Urinary bladder (tissue), 4 donors: ENCODE measurements around the gene C4orf51. TPM values are rescaled to one million over a fixed set of nuclear protein-coding genes. Genes with fewer than 3 reads are reported as not detected.
"Not testable (repeated sequence)": the region's sequence is repeated elsewhere in the genome, so short reads cannot be mapped to it uniquely, and the experiment has no call there.

Experiments used
- DNase-seq: peaks from one replicate; pipeline ENCODE4 v3.0.0-alpha.2; 2015; ENCODE audit errors: extremely low spot score
- H3K27ac ChIP-seq: one replicate; pipeline ENCODE4 v1.5.1; 2013; ENCODE audit warnings: low read depth, mild to moderate bottlenecking, moderate library complexity
- H3K36me3 ChIP-seq: one replicate; pipeline ENCODE4 v1.6.1; 2013; ENCODE audit warnings: mild to moderate bottlenecking, moderate library complexity; ENCODE audit not compliant: insufficient read depth
- H3K4me1 ChIP-seq: one replicate; pipeline ENCODE4 v1.6.1; 2013; ENCODE audit warnings: mild to moderate bottlenecking, moderate library complexity; ENCODE audit not compliant: insufficient read depth
- H3K4me3 ChIP-seq: one replicate; pipeline ENCODE4 v1.5.1; 2013; ENCODE audit warnings: low read depth, low read length
- WGBS: extraction: QIAGEN DNeasy Blood & Tissue Kit; methylation state at CpG from one replicate; pipeline ENCODE4 v1.1.7; 2013; 5-methylcytosine and 5-hydroxymethylcytosine counted together
- polyA plus RNA-seq: library from polyadenylated mRNA; stranded (reverse); fragments of 200-250 nt; gene quantifications from one replicate; pipeline ENCODE4 v1.2.3, GENCODE V29; 2013
- total RNA-seq: library from RNA; depleted of rRNA; stranded (reverse); fragments of >200 nt; gene quantifications from one replicate; pipeline ENCODE4 v1.2.3, GENCODE V29; 2014
- donor health status: healthy with polysubstance abuse.
- donor health status: healthy.

C4orf51 gene
- total and polyA plus RNA-seq, 2 donors: not detected

DNA sequence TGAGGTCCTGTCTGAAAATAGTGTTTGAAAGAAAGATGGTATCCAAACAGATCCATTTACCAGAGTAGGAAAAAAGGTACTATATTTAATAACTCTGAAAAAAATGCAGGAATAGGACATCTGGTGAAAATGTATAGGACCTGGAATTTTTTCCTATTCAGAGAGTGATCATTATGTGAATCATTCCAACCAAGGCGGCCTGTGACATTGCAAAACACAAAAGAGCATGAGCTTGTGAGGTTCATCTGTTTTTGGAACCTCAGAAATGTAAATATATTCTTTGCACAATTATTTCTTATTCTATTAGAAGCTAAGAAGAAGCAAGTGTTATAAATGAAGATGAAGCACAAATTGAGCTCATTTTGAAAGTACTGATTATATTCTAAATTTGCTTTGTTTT, 2.0 kb downstream of the C4orf51 start:
- no peaks in the 10 kb centered on the region for H3K36me3 ChIP-seq

DNA sequence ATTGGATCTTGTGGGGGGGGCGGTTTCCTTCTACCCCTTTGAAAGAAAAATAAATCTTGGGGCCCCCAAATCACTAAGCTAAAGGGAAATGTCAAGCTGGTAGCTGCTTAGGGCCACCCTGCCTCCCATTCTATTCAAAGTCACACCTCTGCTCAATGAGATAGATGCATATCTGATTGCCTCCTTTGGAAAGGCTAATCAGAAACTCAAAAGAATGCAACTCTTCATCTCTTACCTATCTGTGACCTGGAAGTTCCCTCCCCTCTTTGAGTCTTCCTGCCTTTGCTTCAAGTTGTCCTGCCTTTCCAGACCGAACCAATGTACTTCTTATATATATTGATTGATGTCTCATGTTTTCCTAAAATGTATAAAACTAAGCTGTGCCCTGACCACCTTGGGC, 7.0 kb downstream of the C4orf51 start:
- DNase-seq: no peak
- 39% methylated on average over 2 of the region's 2 CpGs for WGBS

More for the DNA sequence above, 2.0 kb downstream of the C4orf51 start:
- Histone ChIP-seq H3K4me3 (no peak overlapping the region), H3K27ac (no peak overlapping the region), H3K4me1 (no peaks in the 10 kb centered on the region)
- DNase-seq: no peak
- WGBS: 99% methylated on average over 1 of the region's 1 CpG

DNA sequence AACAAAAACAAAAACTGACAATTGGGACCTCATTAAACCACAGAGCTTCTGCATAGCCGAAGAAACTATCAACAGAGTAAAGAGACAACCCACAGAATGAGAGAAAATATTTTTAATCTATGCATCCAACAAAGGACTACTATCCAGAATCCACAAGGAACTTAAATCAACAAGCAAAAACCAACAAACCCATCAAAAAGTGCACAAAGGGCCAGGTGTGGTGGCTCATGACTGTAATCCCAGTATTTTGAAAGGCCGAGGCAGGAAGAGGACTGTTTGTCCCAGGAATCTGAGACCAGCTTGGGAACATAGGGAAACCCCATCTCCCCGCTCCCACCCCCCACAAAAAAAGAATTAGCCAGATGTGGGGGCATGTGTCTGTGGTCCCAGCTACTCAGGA, 10.7 kb downstream of the C4orf51 start:
- WGBS: 88% methylated on average over 3 of the region's 3 CpGs

More for the DNA sequence above, 7.0 kb downstream of the C4orf51 start:
- no peaks in the 10 kb centered on the region for H3K36me3 ChIP-seq
- H3K4me3 ChIP-seq: no peak overlapping the region
- no peak overlapping the region for H3K27ac ChIP-seq
- H3K4me1 ChIP-seq: no peaks in the 10 kb centered on the region

DNA sequence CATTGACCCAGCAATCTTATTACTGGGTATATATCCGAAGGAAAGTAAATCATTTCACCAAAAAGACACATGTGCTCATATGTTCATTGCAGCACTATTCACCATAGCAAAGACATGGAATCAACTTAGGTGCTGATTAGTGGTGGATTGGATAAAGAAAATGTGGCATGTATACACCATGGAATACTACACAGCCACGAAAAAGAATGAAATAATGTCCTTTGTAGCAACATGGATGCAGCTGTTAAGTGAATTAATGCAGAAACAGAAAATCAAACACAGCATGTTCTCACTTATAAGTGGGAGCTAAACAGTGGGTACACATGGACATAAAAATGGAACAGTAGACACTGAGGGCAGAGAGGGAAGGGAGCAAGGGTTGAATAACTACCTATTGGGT, 11.5 kb downstream of the C4orf51 start:
- not testable (repeated sequence) for H3K4me1 ChIP-seq, H3K36me3 ChIP-seq, DNase-seq, H3K27ac ChIP-seq, H3K4me3 ChIP-seq
- WGBS: 90% methylated on average over 2 of the region's 2 CpGs

More for the DNA sequence above, 10.7 kb downstream of the C4orf51 start:
- no peak overlapping the region for H3K27ac ChIP-seq
- H3K36me3 ChIP-seq: no peaks in the 10 kb centered on the region
- no peak overlapping the region for H3K4me3 ChIP-seq
- H3K4me1 ChIP-seq: no peaks in the 10 kb centered on the region
- DNase-seq: no peak

DNA sequence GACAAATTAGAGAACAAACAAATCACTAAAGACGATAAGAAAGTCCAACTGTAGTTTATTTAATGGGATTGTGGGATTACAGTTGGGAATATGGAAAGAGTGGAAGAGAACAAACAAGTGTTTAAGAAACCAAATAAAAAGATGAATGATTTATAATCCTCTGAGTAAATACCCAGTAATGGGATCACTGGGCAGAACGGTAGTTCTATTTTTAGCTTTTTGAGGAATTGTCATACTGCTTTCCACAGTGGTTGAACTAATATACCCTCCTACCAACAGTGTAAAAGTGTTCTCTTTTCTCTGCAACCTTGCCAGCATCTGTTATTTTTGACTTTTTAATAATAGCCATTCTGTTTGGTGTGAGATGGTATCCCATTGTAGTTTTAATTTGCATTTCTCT, 15.0 kb downstream of the C4orf51 start:
- no peak overlapping the region for H3K27ac ChIP-seq

GRCh38 chr4:145697332-145697731, 17.4 kb downstream of the C4orf51 start:
- 96% methylated on average over 2 of the region's 2 CpGs for WGBS

More for the DNA sequence above, 15.0 kb downstream of the C4orf51 start:
- H3K36me3 ChIP-seq: no peaks in the 10 kb centered on the region
- no peaks in the 10 kb centered on the region for H3K4me1 ChIP-seq
- 13% methylated on average over 2 of the region's 2 CpGs for WGBS
- DNase-seq: no peak
- H3K4me3 ChIP-seq: no peak overlapping the region

DNA sequence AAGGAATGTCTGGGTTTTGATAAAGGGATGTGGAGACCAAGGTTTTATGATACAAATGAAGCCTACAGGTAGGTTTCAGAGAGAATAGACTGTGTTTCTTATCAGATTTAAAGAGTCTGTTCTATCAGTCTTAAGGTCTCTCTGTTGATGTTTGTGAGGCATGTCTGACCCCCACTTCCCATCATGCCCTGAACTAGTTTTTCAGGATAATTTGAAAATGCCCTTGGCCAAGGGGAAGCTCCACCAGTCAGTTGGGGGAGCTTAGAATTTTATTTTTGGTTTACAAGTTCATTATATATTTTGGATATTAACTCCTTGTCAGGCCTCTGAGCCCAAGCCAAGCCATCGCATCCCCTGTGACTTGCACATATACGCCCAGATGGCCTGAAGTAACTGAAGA, 18.6 kb downstream of the C4orf51 start:
- Histone ChIP-seq H3K4me3 (no peak overlapping the region), H3K27ac (no peak overlapping the region), H3K4me1 (no peaks in the 10 kb centered on the region), H3K36me3 (no peaks in the 10 kb centered on the region)
- no peak for DNase-seq
- 91% methylated on average over 2 of the region's 2 CpGs for WGBS

More at GRCh38 chr4:145697332-145697731, 17.4 kb downstream of the C4orf51 start:
- no peak for DNase-seq
- Histone ChIP-seq H3K27ac (no peak overlapping the region), H3K4me3 (no peak overlapping the region), H3K36me3 (no peaks in the 10 kb centered on the region), H3K4me1 (no peaks in the 10 kb centered on the region)

DNA sequence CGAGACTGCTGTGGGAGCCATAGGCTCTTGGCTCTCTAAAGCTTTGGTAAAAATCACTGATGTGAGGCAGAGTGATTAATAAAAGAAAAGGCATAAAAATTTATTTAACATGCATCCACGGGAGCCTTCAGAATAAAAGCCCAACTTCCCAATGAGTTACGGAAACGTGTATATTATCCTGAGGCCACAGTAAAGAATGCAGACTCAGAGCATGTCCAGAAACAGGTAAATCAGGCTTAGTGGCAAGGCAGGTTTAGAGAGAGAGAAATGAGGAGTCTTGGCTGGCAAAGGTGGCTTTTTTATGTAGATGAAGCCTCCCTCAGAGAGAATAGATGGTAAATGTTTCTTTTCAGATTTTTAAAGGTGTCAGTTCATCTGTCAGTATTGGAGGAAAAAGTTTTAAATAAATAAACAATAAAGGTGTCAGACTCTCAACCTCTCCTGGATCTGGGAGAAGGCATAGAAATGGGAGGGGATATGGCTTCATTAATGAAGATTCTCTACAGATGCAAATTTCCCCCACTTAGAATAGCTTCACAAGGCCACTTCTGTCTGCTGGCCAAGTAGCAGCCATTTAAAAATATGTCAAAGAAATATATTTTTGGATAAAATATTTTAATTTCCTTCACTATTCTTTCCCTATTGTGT, 24.0 kb downstream of the C4orf51 start:
- peak; percentile 79 for DNase-seq
- H3K27ac ChIP-seq: no peak overlapping the region
- H3K4me1 ChIP-seq: no peaks in the 10 kb centered on the region
- WGBS: 64% methylated on average over 4 of the region's 4 CpGs
- H3K4me3 ChIP-seq: no peak overlapping the region
- no peaks in the 10 kb centered on the region for H3K36me3 ChIP-seq

DNA sequence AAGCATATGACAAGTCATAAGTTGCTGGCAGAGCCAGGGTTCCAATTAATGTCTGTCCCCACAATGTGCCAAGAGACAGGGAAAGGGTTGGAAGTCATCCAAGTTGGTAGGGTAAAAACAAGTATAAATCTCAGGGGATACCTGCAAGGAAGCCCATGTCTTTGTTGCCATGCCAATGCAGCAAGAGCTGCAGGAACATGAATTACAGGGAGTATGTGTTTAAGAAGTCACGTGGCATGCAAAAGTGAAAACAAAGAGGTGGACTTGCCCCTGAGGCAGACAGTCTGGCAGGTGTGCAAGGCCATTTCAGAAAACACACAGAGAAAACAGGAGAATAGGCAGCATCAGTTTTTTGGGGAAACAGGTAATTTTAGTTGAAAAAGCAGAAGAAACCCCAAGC, 29.4 kb downstream of the C4orf51 start:
- no peak for DNase-seq
- H3K36me3 ChIP-seq: no peaks in the 10 kb centered on the region
- H3K4me3 ChIP-seq: no peak overlapping the region
- 80% methylated on average over 1 of the region's 1 CpG for WGBS
- no peaks in the 10 kb centered on the region for H3K4me1 ChIP-seq
- no peak overlapping the region for H3K27ac ChIP-seq

DNA sequence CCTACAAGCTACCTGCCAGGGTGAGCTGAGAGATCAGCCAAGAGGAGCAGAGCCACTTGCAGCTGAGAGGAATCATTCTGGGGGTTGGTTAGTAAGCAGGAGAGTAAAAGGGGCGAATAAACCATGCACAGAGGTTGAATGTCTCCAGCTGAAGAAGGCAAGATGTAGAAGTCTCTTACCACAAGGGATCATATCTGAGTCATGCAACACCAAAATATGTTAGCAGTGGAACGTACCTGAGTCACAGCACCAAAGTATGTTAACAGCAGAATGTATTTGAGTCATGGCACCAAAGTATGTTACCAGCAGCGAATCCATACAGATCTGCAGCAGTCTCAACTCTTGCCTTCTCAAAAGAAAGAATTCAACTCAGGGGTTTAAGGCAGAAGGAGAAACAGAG, 29.9 kb downstream of the C4orf51 start:
- H3K27ac ChIP-seq: no peak overlapping the region
- WGBS: 82% methylated on average over 3 of the region's 3 CpGs
- H3K36me3 ChIP-seq: no peaks in the 10 kb centered on the region
- H3K4me1 ChIP-seq: no peaks in the 10 kb centered on the region
- H3K4me3 ChIP-seq: no peak overlapping the region
- DNase-seq: no peak

DNA sequence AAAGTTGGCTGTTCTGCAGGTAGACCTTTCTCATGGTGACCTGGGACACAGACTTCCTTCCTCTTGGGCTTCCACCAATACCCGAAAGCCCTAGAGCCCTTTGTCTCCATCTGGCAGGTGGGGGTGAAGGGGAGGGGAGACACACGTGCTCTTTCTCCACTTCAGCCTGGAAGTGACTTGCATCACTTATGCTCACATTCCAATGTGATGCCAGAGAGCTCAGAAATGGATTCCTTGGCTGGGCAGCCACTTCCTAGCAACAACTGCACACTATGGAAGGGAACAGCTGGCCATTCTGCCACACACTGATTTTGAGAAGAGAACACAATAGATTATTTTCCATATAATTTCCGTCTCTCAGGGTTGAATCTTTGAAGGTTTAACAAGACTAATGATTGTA, 36.3 kb downstream of the C4orf51 start:
- H3K4me3 ChIP-seq: no peak overlapping the region
- WGBS: 66% methylated on average over 3 of the region's 3 CpGs
- H3K36me3 ChIP-seq: no peaks in the 10 kb centered on the region
- H3K4me1 ChIP-seq: no peaks in the 10 kb centered on the region
- DNase-seq: no peak
- H3K27ac ChIP-seq: no peak overlapping the region

GRCh38 chr4:145716661-145717200, 36.8 kb downstream of the C4orf51 start:
- Histone ChIP-seq H3K4me1 (no peaks in the 10 kb centered on the region), H3K36me3 (no peaks in the 10 kb centered on the region), H3K4me3 (no peak overlapping the region), H3K27ac (no peak overlapping the region)
- DNase-seq: no peak
- 51% methylated on average over 1 of the region's 1 CpG for WGBS

- WGBS: 80% methylated on average over 10 of the region's 10 CpGs
- no peak overlapping the region for H3K4me3 ChIP-seq
- no peak overlapping the region for H3K27ac ChIP-seq
- no peaks in the 10 kb centered on the region for H3K4me1 ChIP-seq
- H3K36me3 ChIP-seq: no peaks in the 10 kb centered on the region
- no peak for DNase-seq
Measured at GRCh38 chr4:145719752-145720624, 40.0 kb downstream of the C4orf51 start.

GRCh38 chr4:145720656-145721055, 40.7 kb downstream of the C4orf51 start:
- Histone ChIP-seq H3K4me1 (no peaks in the 10 kb centered on the region), H3K4me3 (no peak overlapping the region), H3K36me3 (no peaks in the 10 kb centered on the region), H3K27ac (no peak overlapping the region)
- no peak for DNase-seq
- WGBS: 88% methylated on average over 3 of the region's 3 CpGs
